HepG2 (cell line): ENCODE results near the gene ERMARD. TPM values are rescaled to one million over a fixed set of nuclear protein-coding genes. Genes with fewer than 3 reads are reported as not detected.

Experiments
- ARNT ChIP-seq: fragments of 450-650 bp; IDR thresholded peaks from 2 replicates; pipeline ENCODE4 v1.6.1; 2017
- CREM ChIP-seq, 2 experiments: sonication (generic) in 1 of 2; formaldehyde crosslinking in 1 of 2; IDR thresholded peaks; 2 replicates each; pipeline versions ENCODE4 v1.4.0 to v1.6.1; 2016 to 2020; ENCODE audit warnings: antibody characterized with exemption in 1 of 2, mild to moderate bottlenecking in 1 of 2, missing genetic modification reagents in 1 of 2
- CSRNP1 ChIP-seq: sonication (generic); formaldehyde crosslinking; IDR thresholded peaks from 2 replicates; pipeline ENCODE4 v1.8.1; 2023; ENCODE audit warnings: mild to moderate bottlenecking, missing genetic modification reagents
- E2F1 ChIP-seq: sonication (generic); formaldehyde crosslinking; IDR thresholded peaks from 2 replicates; pipeline ENCODE4 v1.5.0; 2020; ENCODE audit warnings: missing genetic modification reagents
- HNF4A ChIP-seq: sonication (generic); formaldehyde crosslinking; IDR thresholded peaks from 2 replicates; pipeline ENCODE4 v1.4.0; 2020; ENCODE audit warnings: missing genetic modification reagents
- HOXA5 ChIP-seq: sonication (generic); formaldehyde crosslinking; IDR thresholded peaks from 2 replicates; pipeline ENCODE4 v1.4.0; 2020; ENCODE audit warnings: missing genetic modification reagents
- MED8 ChIP-seq: sonication (generic); formaldehyde crosslinking; IDR thresholded peaks from 2 replicates; pipeline ENCODE4 v1.8.1; 2023; ENCODE audit warnings: mild to moderate bottlenecking, missing genetic modification reagents; ENCODE audit not compliant: insufficient replicate concordance
- NR2F6 ChIP-seq, 2 experiments: IDR thresholded peaks; 2 replicates each; pipeline ENCODE4 v1.6.1; 2016; ENCODE audit warnings: antibody characterized with exemption in 1 of 2, mild to moderate bottlenecking in 1 of 2
- USF2 ChIP-seq, 2 experiments: sonication (generic) in 1 of 2; formaldehyde crosslinking in 1 of 2; IDR thresholded peaks; 2 replicates each; pipeline versions ENCODE4 v1.5.1 to v1.6.1; 2011 to 2020; ENCODE audit warnings: borderline replicate concordance in 1 of 2, low read depth in 1 of 2, low read length in 1 of 2, mild to moderate bottlenecking in 1 of 2, missing genetic modification reagents in 1 of 2, moderate library complexity in 1 of 2
- ZBTB1 ChIP-seq: sonication (generic); formaldehyde crosslinking; IDR thresholded peaks from 2 replicates; pipeline ENCODE4 v1.4.0; 2020; ENCODE audit warnings: missing genetic modification reagents, borderline replicate concordance
- ZNF407 ChIP-seq: sonication (generic); formaldehyde crosslinking; IDR thresholded peaks from one replicate; pipeline ENCODE4 v1.5.1; 2020; ENCODE audit warnings: mild to moderate bottlenecking, missing genetic modification reagents; ENCODE audit errors: not compliant biosample characterization
- ZNF550 ChIP-seq: sonication (generic); formaldehyde crosslinking; IDR thresholded peaks from 2 replicates; pipeline ENCODE4 v1.4.0; 2020; ENCODE audit warnings: mild to moderate bottlenecking, missing genetic modification reagents, borderline replicate concordance
- ZNF576 ChIP-seq: sonication (generic); formaldehyde crosslinking; IDR thresholded peaks from 2 replicates; pipeline ENCODE4 v1.4.0; 2020; ENCODE audit warnings: mild to moderate bottlenecking, missing genetic modification reagents
- polyA plus RNA-seq, 8 experiments: library from polyadenylated mRNA; depleted of rRNA in 3 of 8; stranded (reverse) in 7 of 8; unstranded in 1 of 8; fragments of >200 nt; fragmentation: Illumina TruSeq in 4 of 8; extraction: Trizol in 4 of 8; gene quantifications; 2 replicates each; pipeline versions ENCODE4 v1.2.1 to v1.2.3, GENCODE V29; 2011 to 2016; ENCODE audit warnings: low read depth in 4 of 8, missing spikeins in 1 of 8, mixed read lengths in 1 of 8; ENCODE audit not compliant: insufficient read depth in 1 of 8
- total RNA-seq, 5 experiments: library from RNA; depleted of rRNA; stranded (reverse); fragments of >200 nt; fragmentation: Illumina TruSeq; extraction: Trizol; gene quantifications; 2 replicates each; pipeline ENCODE4 v1.2.3, GENCODE V29; 2016; ENCODE audit warnings: low read depth in 1 of 5

ERMARD gene
- total and polyA plus RNA-seq, 2 of the 13 experiments (the other 11 are each of a cell fraction or from before 2014, with no cell fraction given) = 8.8 to 10.7 TPM

- no peak for TF ChIP-seq USF2 (IDR thresholded peaks at IDR 0.05; ENCODE audit: low read depth, low read length)
- TF ChIP-seq USF2 (CRISPR knock-in tag; IDR thresholded peaks at IDR 0.05; ENCODE audit: borderline replicate concordance) = no peak
- TF ChIP-seq ZBTB1 (CRISPR knock-in tag) = no peak
- no peak for TF ChIP-seq MED8 (CRISPR knock-in tag)
- no peak for TF ChIP-seq ZNF407
- no peak for TF ChIP-seq ARNT
- no peak; the same call in 1 of the 2 replicates for TF ChIP-seq HNF4A (CRISPR knock-in tag)
- peak; percentile 39; the same call in 1 of the 2 replicates for TF ChIP-seq NR2F6 (IDR thresholded peaks at IDR 0.05)
- 0 out of 2 replicates have a peak, but pooled peaks have one; percentile 9 for TF ChIP-seq NR2F6 (CRISPR knock-in tag; IDR thresholded peaks at IDR 0.05)
- TF ChIP-seq CREM (IDR thresholded peaks at IDR 0.05) = no peak
- no peak for TF ChIP-seq CREM (CRISPR knock-in tag; IDR thresholded peaks at IDR 0.05)
- TF ChIP-seq HOXA5 (CRISPR knock-in tag) = 0 out of 2 replicates have a peak, but pooled peaks have one; percentile 38
- TF ChIP-seq ZNF576 (CRISPR knock-in tag) = no peak
- TF ChIP-seq ZNF550 (CRISPR knock-in tag) = no peak
- no peak for TF ChIP-seq E2F1 (CRISPR knock-in tag)
- no peak for TF ChIP-seq CSRNP1
Observed at GRCh38 chr6:169810066-169810989, 58.9 kb downstream of the ERMARD start (continued).
